AG10803 (cell line): ENCODE data around the gene TRIOBP.

ENCODE experiments used
- DNase-seq: peaks from one replicate; pipeline ENCODE4 v3.0.0; 2010; ENCODE audit warnings: low read depth
- H3K4me3 ChIP-seq: 2 replicates; pipeline ENCODE4 v1.5.1; 2011; ENCODE audit warnings: mild to moderate bottlenecking, low read length, control low read depth
- TF ChIP-seq, protein P1 (sequence below): conservative IDR thresholded peaks from 2 replicates; pipeline ENCODE4 v1.5.1; 2011; ENCODE audit warnings: mild to moderate bottlenecking, low read length, control low read depth, inconsistent platforms

Gene TRIOBP

DNA sequence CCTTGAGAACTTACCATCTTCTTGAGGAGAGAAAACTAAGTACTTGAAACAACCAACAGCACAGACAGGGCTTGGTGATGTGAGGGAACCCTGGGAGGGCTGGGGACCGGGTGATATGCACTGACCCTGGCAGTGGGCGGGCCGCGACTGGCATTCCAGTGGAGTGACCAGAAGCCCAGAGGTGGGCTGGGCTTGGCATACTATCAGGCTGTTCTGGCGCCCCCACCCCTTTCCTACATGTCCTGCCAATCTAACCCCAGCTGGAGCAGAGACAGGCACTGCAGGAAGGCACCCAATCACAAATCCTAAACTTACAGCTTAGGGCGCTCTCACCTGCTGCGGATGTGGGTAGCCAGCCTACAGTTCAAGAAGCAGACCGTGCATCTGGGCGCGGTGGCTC lies 56.9 kb downstream of the TRIOBP start:
- no peak overlapping the region for H3K4me3 ChIP-seq
- no peak for DNase-seq
- TF ChIP-seq, protein P1, sequence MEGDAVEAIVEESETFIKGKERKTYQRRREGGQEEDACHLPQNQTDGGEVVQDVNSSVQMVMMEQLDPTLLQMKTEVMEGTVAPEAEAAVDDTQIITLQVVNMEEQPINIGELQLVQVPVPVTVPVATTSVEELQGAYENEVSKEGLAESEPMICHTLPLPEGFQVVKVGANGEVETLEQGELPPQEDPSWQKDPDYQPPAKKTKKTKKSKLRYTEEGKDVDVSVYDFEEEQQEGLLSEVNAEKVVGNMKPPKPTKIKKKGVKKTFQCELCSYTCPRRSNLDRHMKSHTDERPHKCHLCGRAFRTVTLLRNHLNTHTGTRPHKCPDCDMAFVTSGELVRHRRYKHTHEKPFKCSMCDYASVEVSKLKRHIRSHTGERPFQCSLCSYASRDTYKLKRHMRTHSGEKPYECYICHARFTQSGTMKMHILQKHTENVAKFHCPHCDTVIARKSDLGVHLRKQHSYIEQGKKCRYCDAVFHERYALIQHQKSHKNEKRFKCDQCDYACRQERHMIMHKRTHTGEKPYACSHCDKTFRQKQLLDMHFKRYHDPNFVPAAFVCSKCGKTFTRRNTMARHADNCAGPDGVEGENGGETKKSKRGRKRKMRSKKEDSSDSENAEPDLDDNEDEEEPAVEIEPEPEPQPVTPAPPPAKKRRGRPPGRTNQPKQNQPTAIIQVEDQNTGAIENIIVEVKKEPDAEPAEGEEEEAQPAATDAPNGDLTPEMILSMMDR = no peak

DNA sequence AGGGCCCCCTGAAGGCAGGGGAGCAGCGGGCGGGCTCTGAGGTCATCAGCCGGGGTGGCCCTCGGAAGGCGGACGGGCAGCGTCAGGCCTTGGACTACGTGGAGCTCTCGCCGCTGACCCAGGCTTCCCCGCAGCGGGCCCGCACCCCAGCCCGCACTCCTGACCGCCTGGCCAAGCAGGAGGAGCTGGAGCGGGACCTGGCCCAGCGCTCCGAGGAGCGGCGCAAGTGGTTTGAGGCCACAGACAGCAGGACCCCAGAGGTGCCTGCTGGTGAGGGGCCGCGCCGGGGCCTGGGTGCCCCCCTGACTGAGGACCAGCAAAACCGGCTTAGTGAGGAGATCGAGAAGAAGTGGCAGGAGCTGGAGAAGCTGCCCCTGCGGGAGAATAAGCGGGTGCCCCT lies 60.8 kb downstream of the TRIOBP start:
- DNase-seq = no peak
- H3K4me3 ChIP-seq = no peak overlapping the region
- TF ChIP-seq, protein P1 = no peak

GRCh38 chr22:37758694-37759093 lies 61.8 kb downstream of the TRIOBP start:
- no peak for DNase-seq
- no peak overlapping the region for H3K4me3 ChIP-seq
- TF ChIP-seq, protein P1 = no peak

GRCh38 chr22:37759281-37759680 lies 62.4 kb downstream of the TRIOBP start:
- DNase-seq = no peak
- TF ChIP-seq, protein P1 = no peak
- H3K4me3 ChIP-seq = no peak overlapping the region

DNA sequence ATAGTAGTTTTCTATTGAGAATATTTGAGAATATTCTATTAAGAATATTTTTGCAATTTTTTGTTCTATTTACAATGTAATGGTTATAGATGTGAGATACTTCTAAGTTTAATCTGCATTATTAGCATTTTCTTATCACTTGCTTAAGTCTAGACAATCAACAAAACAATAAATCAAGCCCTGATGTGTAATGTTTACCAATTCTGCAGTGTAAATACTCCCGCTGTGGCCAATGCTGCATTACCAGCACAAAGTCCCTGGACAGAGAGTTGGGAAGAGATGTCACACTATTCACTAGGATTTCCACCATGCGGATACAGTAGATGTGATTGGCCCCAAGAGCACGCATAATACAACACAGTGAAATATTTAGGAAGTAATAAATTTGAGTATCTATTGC lies 63.3 kb downstream of the TRIOBP start:
- DNase-seq = no peak
- TF ChIP-seq, protein P1 = no peak
- no peak overlapping the region for H3K4me3 ChIP-seq

- TF ChIP-seq, protein P1 = no peak
- DNase-seq = no peak
- no peak overlapping the region for H3K4me3 ChIP-seq
Observed at GRCh38 chr22:37762389-37762836, 65.6 kb downstream of the TRIOBP start.

DNA sequence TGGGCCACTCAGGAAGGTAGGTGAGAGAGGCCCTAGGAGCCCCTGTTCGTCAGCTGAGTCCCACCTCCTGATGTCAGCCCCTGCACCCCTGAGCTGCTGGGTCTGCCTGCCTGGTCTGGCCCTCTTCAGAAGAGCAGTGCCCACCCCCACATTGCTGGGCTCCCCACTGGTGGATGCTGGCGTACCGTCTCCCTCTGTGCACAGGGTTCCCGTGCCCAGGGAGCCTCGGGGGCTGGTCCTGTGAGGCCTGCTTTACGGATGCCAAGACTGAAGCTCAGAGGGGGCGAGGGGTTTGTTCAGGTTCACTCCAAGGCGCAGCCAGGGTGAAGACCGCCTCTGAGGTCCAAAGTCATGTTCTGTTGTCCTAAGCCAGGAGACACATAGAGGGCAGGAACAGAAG lies 66.2 kb downstream of the TRIOBP start:
- TF ChIP-seq, protein P1 = no peak
- no peak for DNase-seq
- H3K4me3 ChIP-seq = no peak overlapping the region
